Endothelial cell of umbilical vein (primary cell): ENCODE data around the gene ZEB1. TPM values are rescaled to one million over a fixed set of nuclear protein-coding genes. Genes with fewer than 3 reads are reported as not detected.
"Not testable (repeated sequence)": the region's sequence is repeated elsewhere in the genome, so short reads cannot be mapped to it uniquely, and the experiment has no call there.

Source experiments
- BruUV-seq: library from RNA; stranded (reverse); fragments of 400-500 nt; replicated peaks from 2 replicates; lab custom pipeline; 2021; lab: Mats Ljungman, UMichigan
- CTCF ChIA-PET: fragments of 300-600, 350-600 bp; sonication (Branson Sonifier 250); formaldehyde crosslinking; loops from one replicate; lab custom pipeline; 2021; ENCODE audit warnings: antibody characterized with exemption, inconsistent platforms; lab: Charles Lee
- POLR2A ChIA-PET: fragments of 300-600, 350-600 bp; sonication (Branson Sonifier 250); formaldehyde crosslinking; loops from one replicate; lab custom pipeline; 2021; ENCODE audit warnings: antibody characterized with exemption, inconsistent platforms; lab: Charles Lee
- DNase-seq: peaks from one replicate; pipeline ENCODE4 v3.0.0-alpha.2; 2011; ENCODE audit warnings: low read depth, low spot score
- FAIRE-seq: peaks from 2 replicates; lab custom pipeline; 2011; peaks lifted over from hg19 to GRCh38; lab: Jason Lieb, UNC
- H2AFZ ChIP-seq: 2 replicates; pipeline ENCODE4 v1.6.0; 2012; ENCODE audit warnings: low read depth, low read length, control low read depth, inconsistent platforms
- H3K27ac ChIP-seq: 2 replicates; pipeline ENCODE4 v1.5.1; 2011; ENCODE audit warnings: low read depth, mild to moderate bottlenecking, control low read depth, low read length, moderate library complexity; ENCODE audit not compliant: insufficient read depth
- H3K27me3 ChIP-seq, 2 experiments: 2 replicates each; pipeline versions ENCODE4 v1.6.0 to v1.6.1; 2011; ENCODE audit warnings: low read length in 2 of 2, mixed read lengths in 1 of 2; ENCODE audit not compliant: control insufficient read depth in 2 of 2, insufficient read depth in 2 of 2
- H3K36me3 ChIP-seq, 2 experiments: 2 replicates in 1 of 2; 3 replicates in 1 of 2; pipeline ENCODE4 v1.5.1; 2011; ENCODE audit warnings: low read length in 2 of 2, mild to moderate bottlenecking in 1 of 2, moderate library complexity in 1 of 2; ENCODE audit not compliant: control insufficient read depth in 2 of 2, insufficient read depth in 2 of 2; ENCODE audit errors: extremely low read depth in 1 of 2
- H3K4me1 ChIP-seq: 3 replicates; pipeline ENCODE4 v1.5.1; 2011; ENCODE audit warnings: mild to moderate bottlenecking, low read length; ENCODE audit not compliant: control insufficient read depth, insufficient read depth; ENCODE audit errors: extremely low read depth
- H3K4me2 ChIP-seq: 2 replicates; pipeline ENCODE4 v1.6.1; 2011; ENCODE audit warnings: low read length, control low read depth, mixed read lengths; ENCODE audit not compliant: insufficient read depth
- H3K4me3 ChIP-seq, 3 experiments: fragments of 200-600 bp in 1 of 3; sonication (generic), shearing (Covaris generic) in 1 of 3; replicated peaks in 1 of 3; 2 replicates each; pipeline ENCODE4 v1.5.1; 2011 to 2016; ENCODE audit warnings: control low read depth in 3 of 3, low read length in 3 of 3, mild to moderate bottlenecking in 2 of 3, inconsistent platforms in 1 of 3, low read depth in 1 of 3, moderate library complexity in 1 of 3; ENCODE audit not compliant: insufficient read depth in 1 of 3
- H3K79me2 ChIP-seq: 2 replicates; pipeline ENCODE4 v1.6.0; 2012; ENCODE audit warnings: low read length, inconsistent platforms; ENCODE audit not compliant: control insufficient read depth, insufficient read depth
- H3K9ac ChIP-seq: replicated peaks from 2 replicates; pipeline ENCODE3; 2011; ENCODE audit warnings: low read length, control low read depth; ENCODE audit not compliant: insufficient read depth; ENCODE audit errors: extremely low read depth
- H3K9me1 ChIP-seq: replicated peaks from 3 replicates; pipeline ENCODE4 v1.6.0; 2011; ENCODE audit warnings: mild to moderate bottlenecking, low read length; ENCODE audit not compliant: control insufficient read depth, insufficient read depth; ENCODE audit errors: extremely low read depth
- H3K9me3 ChIP-seq: replicated peaks from 2 replicates; pipeline ENCODE4 v1.5.1; 2012; ENCODE audit warnings: low read length, inconsistent platforms; ENCODE audit not compliant: control insufficient read depth, insufficient read depth
- H4K20me1 ChIP-seq: replicated peaks from 2 replicates; pipeline ENCODE3; 2011; ENCODE audit warnings: mild to moderate bottlenecking, low read length; ENCODE audit not compliant: control insufficient read depth, insufficient read depth; ENCODE audit errors: extremely low read depth
- EZH2 ChIP-seq: IDR thresholded peaks from 2 replicates; pipeline ENCODE4 v1.6.1; 2012; ENCODE audit warnings: borderline replicate concordance, low read depth, mild to moderate bottlenecking, moderate library complexity, low read length, inconsistent platforms; ENCODE audit not compliant: severe bottlenecking
- FOS ChIP-seq: IDR thresholded peaks from 2 replicates; pipeline ENCODE4 v1.6.1; 2011; ENCODE audit warnings: mild to moderate bottlenecking, low read length, moderate library complexity, borderline replicate concordance; ENCODE audit not compliant: insufficient read depth
- GATA2 ChIP-seq: IDR thresholded peaks from 2 replicates; pipeline ENCODE4 v1.7.0; 2011; ENCODE audit warnings: low read depth, mild to moderate bottlenecking, moderate library complexity, mixed read lengths, low read length; ENCODE audit not compliant: insufficient read length, insufficient read depth
- JUN ChIP-seq: IDR thresholded peaks from 2 replicates; pipeline ENCODE4 v1.6.1; 2011; ENCODE audit warnings: borderline replicate concordance, low read depth; ENCODE audit not compliant: insufficient read length, insufficient read depth
- MYC ChIP-seq: IDR thresholded peaks from one replicate; pipeline ENCODE4 v1.6.1; 2011; ENCODE audit warnings: mild to moderate bottlenecking, low read depth, low read length
- POLR2A ChIP-seq: IDR thresholded peaks from 2 replicates; pipeline ENCODE4 v1.6.1; 2012; ENCODE audit warnings: low read depth, mild to moderate bottlenecking, control low read depth, low read length
- POLR2AphosphoS5 ChIP-seq: IDR thresholded peaks from 2 replicates; pipeline ENCODE4 v1.6.1; 2012; ENCODE audit warnings: low read depth, mild to moderate bottlenecking, control low read depth, low read length, moderate library complexity; ENCODE audit not compliant: insufficient read depth
- dilution Hi-C: fragments of 300-500 bp; cut with MboI; formaldehyde crosslinking; loops from one replicate; pipeline ENCODE4 v1.15.0; 2019; ENCODE audit warnings: low sequenced_read_pairs; ENCODE audit not compliant: extremely low pct_ligation_motif_present
- intact Hi-C: fragments of 100-400 bp; cut with micrococcal nuclease; formaldehyde crosslinking; loops from one replicate; pipeline ENCODE4 v1.10.0; 2022
- polyA plus RNA-seq, 4 experiments: library from polyadenylated mRNA; depleted of rRNA in 3 of 4; stranded (reverse) in 3 of 4; unstranded in 1 of 4; fragments of >200 nt; gene quantifications; 2 replicates each; pipeline versions ENCODE4 v1.2.1 to v1.2.3, GENCODE V29; 2011 to 2012; ENCODE audit warnings: missing spikeins in 1 of 4
- total RNA-seq: library from RNA; stranded (reverse); gene quantifications from 2 replicates; pipeline ENCODE4 v1.2.3, GENCODE V29; 2021
- TF ChIP-seq, protein P1 (sequence below): IDR thresholded peaks from 2 replicates; pipeline ENCODE4 v1.6.1; 2011; ENCODE audit not compliant: insufficient read depth, insufficient read length
- TF ChIP-seq, protein P2 (sequence below), 2 donors: IDR thresholded peaks; 1 replicate in 1 of 2; 2 replicates in 1 of 2; pipeline ENCODE4 v1.5.1; 2011; ENCODE audit warnings: low read length in 2 of 2, mild to moderate bottlenecking in 2 of 2, moderate library complexity in 2 of 2, control low read depth in 1 of 2, inconsistent platforms in 1 of 2, low read depth in 1 of 2; ENCODE audit not compliant: insufficient read depth in 1 of 2; ENCODE audit errors: extremely low read depth in 1 of 2

The ZEB1 gene
- total and polyA plus RNA-seq, 2 donors (not counting 3 experiments of a cell fraction or from before 2014, with no cell fraction given), result 19.8 to 130 TPM

DNA sequence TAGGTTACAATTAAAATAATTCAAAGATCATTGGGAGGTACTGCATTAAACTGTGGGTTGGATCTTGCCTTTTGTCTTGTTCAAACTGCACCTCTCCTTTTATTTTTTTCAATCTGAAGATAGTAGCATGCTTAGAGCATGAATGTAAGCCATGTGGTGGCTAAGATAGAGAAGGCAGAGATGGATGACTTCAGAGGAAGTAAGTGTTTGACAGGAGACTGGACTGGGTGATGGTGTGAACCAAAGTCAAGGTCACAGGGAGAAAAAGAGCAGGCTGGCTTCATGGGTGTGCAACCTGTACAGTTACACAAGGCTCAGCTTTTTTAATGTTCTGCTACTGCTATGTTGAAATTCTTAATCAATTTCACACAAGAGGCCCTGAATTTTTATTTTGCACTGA is 85.6 kb downstream of the ZEB1 start:
- TF ChIP-seq EZH2 (no peak), JUN (no peak), MYC (no peak), POLR2A (no peak), FOS (no peak), GATA2 (no peak), POLR2AphosphoS5 (no peak)
- TF ChIP-seq, protein P1, sequence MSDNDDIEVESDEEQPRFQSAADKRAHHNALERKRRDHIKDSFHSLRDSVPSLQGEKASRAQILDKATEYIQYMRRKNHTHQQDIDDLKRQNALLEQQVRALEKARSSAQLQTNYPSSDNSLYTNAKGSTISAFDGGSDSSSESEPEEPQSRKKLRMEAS, result no peak
- TF ChIP-seq, protein P2, sequence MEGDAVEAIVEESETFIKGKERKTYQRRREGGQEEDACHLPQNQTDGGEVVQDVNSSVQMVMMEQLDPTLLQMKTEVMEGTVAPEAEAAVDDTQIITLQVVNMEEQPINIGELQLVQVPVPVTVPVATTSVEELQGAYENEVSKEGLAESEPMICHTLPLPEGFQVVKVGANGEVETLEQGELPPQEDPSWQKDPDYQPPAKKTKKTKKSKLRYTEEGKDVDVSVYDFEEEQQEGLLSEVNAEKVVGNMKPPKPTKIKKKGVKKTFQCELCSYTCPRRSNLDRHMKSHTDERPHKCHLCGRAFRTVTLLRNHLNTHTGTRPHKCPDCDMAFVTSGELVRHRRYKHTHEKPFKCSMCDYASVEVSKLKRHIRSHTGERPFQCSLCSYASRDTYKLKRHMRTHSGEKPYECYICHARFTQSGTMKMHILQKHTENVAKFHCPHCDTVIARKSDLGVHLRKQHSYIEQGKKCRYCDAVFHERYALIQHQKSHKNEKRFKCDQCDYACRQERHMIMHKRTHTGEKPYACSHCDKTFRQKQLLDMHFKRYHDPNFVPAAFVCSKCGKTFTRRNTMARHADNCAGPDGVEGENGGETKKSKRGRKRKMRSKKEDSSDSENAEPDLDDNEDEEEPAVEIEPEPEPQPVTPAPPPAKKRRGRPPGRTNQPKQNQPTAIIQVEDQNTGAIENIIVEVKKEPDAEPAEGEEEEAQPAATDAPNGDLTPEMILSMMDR (IDR thresholded peaks at IDR 0.05; ENCODE audit: extremely low read depth in 1 of 2, insufficient read depth in 1 of 2, low read depth in 1 of 2, low read length in 2 of 2), result no peak
- POLR2A ChIA-PET, result no interaction called here
- Histone ChIP-seq H3K9me3 (no peaks in the 10 kb centered on the region), H3K4me2 (no peak overlapping the region), H3K79me2 (peaks cover 73% of the 10 kb centered on the region), H3K4me1 (peaks cover 3% of the 10 kb centered on the region), H4K20me1 (peaks cover 6% of the 10 kb centered on the region), H3K27me3 (no peaks in the 10 kb centered on the region), H3K9ac (no peak overlapping the region), H2AFZ (no peak overlapping the region), H3K9me1 (no peaks in the 10 kb centered on the region), H3K36me3 (no peaks in the 10 kb centered on the region), H3K4me3 (no peak overlapping the region), H3K27ac (no peak overlapping the region)
- CTCF ChIA-PET, result no interaction called here
- intact Hi-C loops (no loop called here), dilution Hi-C loops (no loop called here)
- FAIRE-seq, result no peak
- DNase-seq, result no peak
- no TSS peak for BruUV-seq

DNA sequence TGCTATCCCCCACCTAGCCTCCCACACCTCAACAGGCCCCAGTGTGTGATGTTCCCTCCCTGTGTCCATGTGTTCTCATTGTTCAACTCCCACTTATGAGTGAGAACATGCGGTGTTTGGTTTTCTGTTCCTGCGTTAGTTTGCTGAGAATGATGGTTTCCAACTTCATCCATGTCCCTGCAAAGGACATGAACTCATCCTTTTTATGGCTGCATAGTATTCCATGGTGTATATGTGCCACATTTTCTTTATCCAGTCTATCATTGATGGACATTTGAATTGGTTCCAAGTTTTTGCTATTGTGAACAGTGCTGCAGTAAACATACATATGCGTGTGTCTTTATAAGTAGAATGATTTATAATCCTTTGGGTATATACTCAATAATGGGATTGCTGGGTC is 86.8 kb downstream of the ZEB1 start:
- BruUV-seq, H3K4me1 ChIP-seq, H3K4me2 ChIP-seq, H3K9me3 ChIP-seq, intact Hi-C loops, H2AFZ ChIP-seq, H3K36me3 ChIP-seq, FAIRE-seq, dilution Hi-C loops, H3K27me3 ChIP-seq, H3K4me3 ChIP-seq, H3K9ac ChIP-seq, H4K20me1 ChIP-seq, H3K27ac ChIP-seq, H3K9me1 ChIP-seq, POLR2A ChIA-PET, CTCF ChIA-PET, DNase-seq: not testable (repeated sequence)
- H3K79me2 ChIP-seq, result peaks cover 75% of the 10 kb centered on the region

DNA sequence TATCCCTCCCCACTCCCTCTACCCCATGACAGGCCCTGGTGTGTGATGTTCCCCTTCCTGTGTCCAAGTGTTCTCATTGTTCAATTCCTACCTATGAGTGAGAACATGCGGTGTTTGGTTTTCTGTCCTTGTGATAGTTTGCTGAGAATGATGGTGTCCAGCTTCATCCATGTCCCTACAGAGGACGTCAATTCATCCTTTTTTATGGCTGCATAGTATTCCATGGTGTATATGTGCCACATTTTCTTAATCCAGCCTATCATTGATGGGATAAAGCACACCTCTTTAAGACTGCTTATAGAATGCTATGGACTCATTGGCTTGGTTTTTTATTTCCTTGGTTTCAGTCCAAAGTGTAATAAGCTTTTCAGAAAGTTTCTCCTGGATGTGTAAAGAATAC is 93.4 kb downstream of the ZEB1 start:
- FAIRE-seq, H3K27me3 ChIP-seq, BruUV-seq, intact Hi-C loops, POLR2A ChIA-PET, H3K9me1 ChIP-seq, H3K4me3 ChIP-seq, dilution Hi-C loops, H3K9ac ChIP-seq, H3K4me1 ChIP-seq, H2AFZ ChIP-seq, DNase-seq, H3K4me2 ChIP-seq, H3K27ac ChIP-seq, H3K9me3 ChIP-seq, H3K36me3 ChIP-seq: not testable (repeated sequence)
- Histone ChIP-seq H4K20me1 (peaks cover 16% of the 10 kb centered on the region), H3K79me2 (peaks cover 81% of the 10 kb centered on the region)
- CTCF ChIA-PET, result interaction anchor here (1.1 to 2.0 kb wide), 4 partner anchors 9 to 79 kb away, joined by 3 to 7 read pairs (median 4); no protein-coding TSS in a partner anchor
